NCI-H1436 (cell line): ENCODE results near the gene C19orf44.
"Not testable (repeated sequence)": the region's sequence is repeated elsewhere in the genome, so short reads cannot be mapped to it uniquely, and the experiment has no call there.

Experiments used
- DNase-seq: peaks from one replicate; lab custom pipeline; 2025; lab: John Stamatoyannopoulos, UW

Gene C19orf44

GRCh38 chr19:16537111-16537510 lies 40.9 kb downstream of the C19orf44 start:
- no peak for DNase-seq

GRCh38 chr19:16540948-16541347 lies 44.8 kb downstream of the C19orf44 start:
- no peak for DNase-seq

GRCh38 chr19:16541526-16542044 lies 45.4 kb downstream of the C19orf44 start:
- no peak for DNase-seq

GRCh38 chr19:16542045-16542909 lies 46.1 kb downstream of the C19orf44 start, which contains the start of gene CHERP:
Gene CHERP (minus strand): TSS chr19:16542437. CDS start chr19:16542378, 59 bp downstream.
- DNase-seq: peak; percentile 90

GRCh38 chr19:16542910-16543472 lies 46.8 kb downstream of the C19orf44 start:
- no peak for DNase-seq

GRCh38 chr19:16543734-16544133 lies 47.5 kb downstream of the C19orf44 start:
- not testable (repeated sequence) for DNase-seq

GRCh38 chr19:16544473-16545231 lies 48.5 kb downstream of the C19orf44 start:
- no peak for DNase-seq

DNA sequence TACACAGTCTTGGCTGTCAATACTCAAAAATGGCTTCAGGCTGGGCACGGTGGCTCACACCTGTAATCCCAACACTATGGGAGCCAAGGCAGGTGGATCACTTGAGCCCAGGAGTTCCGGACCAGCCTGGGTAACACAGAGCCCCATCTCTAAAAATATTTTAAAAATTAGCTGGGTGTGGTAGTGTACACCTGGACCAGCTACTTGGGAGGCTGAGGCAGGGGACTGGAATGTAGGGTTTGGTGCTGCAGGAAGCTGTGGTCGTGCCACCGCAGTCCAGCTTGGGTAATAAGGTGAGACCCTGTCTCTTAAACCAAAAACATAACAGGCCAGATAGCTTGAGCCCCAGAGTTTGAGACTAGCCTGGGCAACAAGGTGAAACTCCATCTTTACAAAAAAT lies 52.8 kb downstream of the C19orf44 start:
- no peak for DNase-seq

DNA sequence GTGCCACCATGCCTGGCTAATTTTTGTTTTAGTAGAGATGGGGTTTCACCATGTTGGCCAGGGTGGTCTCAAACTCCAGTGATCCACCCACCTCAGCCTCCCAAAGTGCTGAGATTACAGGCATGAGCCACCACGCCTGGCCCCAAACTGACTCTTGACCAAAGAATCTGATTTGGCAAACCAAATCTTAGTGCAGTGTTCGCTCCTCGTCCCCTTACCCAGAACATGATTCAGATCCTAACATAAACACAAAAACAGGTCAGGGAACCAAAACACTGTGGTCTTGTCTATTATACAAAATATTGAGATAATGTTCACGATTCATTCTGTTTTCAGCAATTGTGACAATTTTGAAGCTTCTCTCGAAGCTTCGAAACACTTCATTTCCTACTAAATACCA lies 55.7 kb downstream of the C19orf44 start:
- DNase-seq: not testable (repeated sequence)

- no peak for DNase-seq
These were observed 58.6 kb downstream of the C19orf44 start for GRCh38 chr19:16554776-16555175.

DNA sequence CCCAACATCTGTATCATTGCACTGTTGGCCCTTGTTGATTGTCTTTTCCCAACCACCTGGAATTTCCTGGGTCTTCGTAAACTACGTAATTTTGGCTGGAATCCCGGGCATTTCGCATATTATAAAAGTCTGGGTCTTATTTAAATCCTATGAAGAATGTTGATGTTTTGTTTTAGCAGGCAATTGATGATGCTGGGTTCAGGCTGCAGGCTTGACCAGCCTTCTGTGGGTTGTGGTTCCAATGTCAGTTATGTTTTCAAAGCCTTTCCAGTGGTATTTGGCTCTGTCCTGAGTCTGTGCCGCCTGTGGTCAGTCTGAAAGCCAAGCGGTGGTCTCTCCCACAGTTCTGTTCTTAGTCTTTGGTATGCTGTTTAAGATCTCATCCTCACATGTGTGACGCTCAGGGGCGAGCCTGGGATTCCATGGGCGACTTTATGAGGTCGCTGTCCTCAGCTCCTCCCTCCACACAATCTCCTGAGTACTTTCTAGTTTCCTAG lies 63.6 kb downstream of the C19orf44 start:
- no peak for DNase-seq

DNA sequence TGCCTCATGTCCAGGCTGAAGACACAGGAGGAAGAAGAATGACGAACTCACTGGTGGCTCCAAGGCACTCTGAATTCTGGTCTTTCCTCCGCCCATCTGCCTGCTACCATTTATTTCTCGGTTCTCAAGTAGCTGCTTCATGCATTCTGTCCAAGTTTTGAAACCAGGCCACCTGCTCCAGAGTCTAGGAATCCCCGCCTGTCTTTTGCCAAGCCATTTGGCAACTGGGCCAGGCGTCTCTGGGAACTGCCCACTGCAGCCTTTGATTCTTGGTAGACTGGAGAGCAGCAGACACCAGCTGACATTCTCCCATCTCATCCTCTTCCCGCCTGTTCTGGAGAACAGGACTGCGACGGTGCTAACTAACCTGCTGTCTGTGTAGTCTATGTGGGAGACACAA lies 65.2 kb downstream of the C19orf44 start:
- DNase-seq: no peak

GRCh38 chr19:16562608-16563025 lies 66.4 kb downstream of the C19orf44 start:
- no peak for DNase-seq

DNA sequence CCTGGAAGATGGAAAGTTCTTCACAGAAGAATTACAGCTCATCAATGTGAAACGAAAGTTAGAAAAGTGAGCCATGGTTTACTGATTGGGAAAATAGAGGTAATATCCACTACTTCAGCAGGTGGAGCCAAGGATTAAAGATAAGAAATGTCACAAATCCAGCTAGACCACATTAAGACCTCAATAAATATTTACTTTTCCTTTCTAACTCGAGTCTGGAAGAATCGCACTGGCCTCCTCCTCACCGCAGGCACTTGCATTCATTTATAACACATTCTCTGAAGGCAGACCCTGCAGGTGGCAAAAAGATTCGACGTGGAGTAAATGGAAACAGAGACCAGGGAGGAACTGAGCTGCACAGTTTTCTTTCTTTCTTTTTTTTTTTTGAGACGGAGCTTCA lies 68.6 kb downstream of the C19orf44 start:
- no peak for DNase-seq

GRCh38 chr19:16566161-16566560 lies 70.0 kb downstream of the C19orf44 start:
- DNase-seq: no peak

GRCh38 chr19:16566702-16567101 lies 70.5 kb downstream of the C19orf44 start:
- DNase-seq: no peak

- no peak for DNase-seq
These were observed 73.6 kb downstream of the C19orf44 start for GRCh38 chr19:16569609-16570320.
